HepG2 (cell line): ENCODE measurements around the gene ARFIP1. TPM values are rescaled to one million over a fixed set of nuclear protein-coding genes. Genes with fewer than 3 reads are reported as not detected.
A peak's percentile ranks its signal among the peaks of the same experiment; 100 is the strongest.

Experiments used
- ATAC-seq: fragments of 200-7000 bp; cut with Tn5 transposase; 3 replicates; pipeline ENCODE4 v1.9.1; 2020; ENCODE audit warnings: mild to moderate bottlenecking, moderate library complexity
- BruUV-seq: library from RNA; stranded (reverse); fragments of 400-500 nt; replicated peaks from 2 replicates; lab custom pipeline; 2021; lab: Mats Ljungman, UMichigan
- CTCF ChIA-PET: fragments of 300-600 bp; formaldehyde crosslinking; extraction: SDS; loops from one replicate; lab custom pipeline; 2021; ENCODE audit warnings: low total read pairs, inconsistent platforms, low intra/inter-chr PET ratio; lab: Yijun Ruan, JAX
- POLR2A ChIA-PET: fragments of 350-600 bp; sonication (Branson Sonifier 250); formaldehyde crosslinking; loops from one replicate; lab custom pipeline; 2020; ENCODE audit warnings: antibody characterized with exemption, inconsistent platforms; lab: Yijun Ruan, JAX
- DNase-seq: peaks from one replicate; pipeline ENCODE4 v3.0.0-alpha.2; 2015; ENCODE audit warnings: low spot score
- FAIRE-seq: peaks from 3 replicates; lab custom pipeline; 2011; peaks lifted over from hg19 to GRCh38; lab: Jason Lieb, UNC
- H2AFZ ChIP-seq: one replicate; pipeline ENCODE4 v1.6.1; 2011; ENCODE audit warnings: low read length, inconsistent platforms
- H3K27ac ChIP-seq: fragments of 300-600 bp; 3 replicates; pipeline ENCODE4 v1.8.0; 2011; ENCODE audit warnings: mixed run types, mild to moderate bottlenecking, mixed read lengths, low read length, inconsistent platforms; ENCODE audit not compliant: insufficient read depth; ENCODE audit errors: extremely low read length
- H3K27me3 ChIP-seq, 2 experiments: fragments of 200-600 bp in 1 of 2; 2 replicates in 1 of 2; 3 replicates in 1 of 2; pipeline versions ENCODE4 v1.6.0 to v1.8.0; 2011; ENCODE audit warnings: low read length in 2 of 2, mild to moderate bottlenecking in 2 of 2, moderate library complexity in 2 of 2, inconsistent platforms in 1 of 2; ENCODE audit not compliant: insufficient read depth in 2 of 2, control insufficient read depth in 1 of 2
- H3K36me3 ChIP-seq, 2 experiments: fragments of 200-600 bp in 1 of 2; replicated peaks in 1 of 2; 2 replicates in 1 of 2; 3 replicates in 1 of 2; pipeline versions ENCODE4 v1.5.1 to v1.8.0; 2011; ENCODE audit warnings: low read length in 2 of 2, inconsistent platforms in 1 of 2; ENCODE audit not compliant: insufficient read depth in 2 of 2, control insufficient read depth in 1 of 2
- H3K4me1 ChIP-seq: 2 replicates; pipeline ENCODE4 v1.5.1; 2012; ENCODE audit warnings: low read length, inconsistent platforms; ENCODE audit not compliant: insufficient read depth
- H3K4me2 ChIP-seq: 2 replicates; pipeline ENCODE4 v1.6.0; 2011; ENCODE audit warnings: low read depth, low read length, inconsistent platforms
- H3K4me3 ChIP-seq, 3 experiments: fragments of 200-600 bp in 1 of 3; sonication (generic), shearing (Covaris generic) in 1 of 3; replicated peaks in 1 of 3; 2 replicates each; pipeline ENCODE4 v1.5.1; 2011 to 2016; ENCODE audit warnings: low read length in 3 of 3, inconsistent platforms in 2 of 3, low read depth in 2 of 3, mild to moderate bottlenecking in 2 of 3, control low read depth in 1 of 3, mixed read lengths in 1 of 3; ENCODE audit not compliant: insufficient read depth in 1 of 3
- H3K79me2 ChIP-seq: one replicate; pipeline ENCODE4 v1.6.1; 2011; ENCODE audit warnings: low read length, inconsistent platforms; ENCODE audit not compliant: insufficient read depth
- H3K9ac ChIP-seq: 2 replicates; pipeline ENCODE4 v1.6.0; 2011; ENCODE audit warnings: mild to moderate bottlenecking, low read depth, low read length, inconsistent platforms; ENCODE audit not compliant: insufficient read depth
- H3K9me3 ChIP-seq: 2 replicates; pipeline ENCODE4 v1.5.1; 2012; ENCODE audit warnings: mild to moderate bottlenecking, low read length
- H4K20me1 ChIP-seq: 2 replicates; pipeline ENCODE4 v1.6.0; 2011; ENCODE audit warnings: inconsistent platforms, mild to moderate bottlenecking, low read length, moderate library complexity; ENCODE audit not compliant: insufficient read depth
- MZF1 ChIP-seq: sonication (generic); formaldehyde crosslinking; IDR thresholded peaks from 2 replicates; pipeline ENCODE4 v1.8.1; 2023; ENCODE audit warnings: mild to moderate bottlenecking, missing genetic modification reagents, borderline replicate concordance
- POLR2AphosphoS2 ChIP-seq: IDR thresholded peaks from 2 replicates; pipeline ENCODE4 v1.6.1; 2011; ENCODE audit warnings: low read depth, low read length, improper control_type of control experiment
- ZFP36 ChIP-seq: fragments of 150-350 bp; IDR thresholded peaks from 2 replicates; pipeline ENCODE4 v1.6.1; 2018; ENCODE audit warnings: borderline replicate concordance, low read length, low read depth; ENCODE audit not compliant: partially characterized antibody
- ZFP37 ChIP-seq: sonication (generic); formaldehyde crosslinking; IDR thresholded peaks from 2 replicates; pipeline ENCODE4 v1.4.0; 2020; ENCODE audit warnings: missing genetic modification reagents, borderline replicate concordance
- WGBS: methylation state at CpG from one replicate; pipeline ENCODE4 v1.1.6; 2017; ENCODE audit warnings: low lambda C conversion rate; 5-methylcytosine and 5-hydroxymethylcytosine counted together
- in situ Hi-C: cut with HindIII; loops from 2 replicates; pipeline ENCODE4 v1.10.0; 2017; ENCODE audit warnings: low pct_unique_long_range_greater_than_20kb; ENCODE audit not compliant: extremely low pct_ligation_motif_present
- intact Hi-C: fragments of 100-400 bp; cut with micrococcal nuclease; formaldehyde crosslinking; loops from one replicate; pipeline ENCODE4 v1.10.0; 2022; ENCODE audit not compliant: unreplicated experiment
- polyA plus RNA-seq, 8 experiments: library from polyadenylated mRNA; depleted of rRNA in 3 of 8; stranded (reverse) in 7 of 8; unstranded in 1 of 8; fragments of >200 nt; fragmentation: Illumina TruSeq in 4 of 8; extraction: Trizol in 4 of 8; gene quantifications; 2 replicates each; pipeline versions ENCODE4 v1.2.1 to v1.2.3, GENCODE V29; 2011 to 2016; ENCODE audit warnings: low read depth in 4 of 8, missing spikeins in 1 of 8, mixed read lengths in 1 of 8; ENCODE audit not compliant: insufficient read depth in 1 of 8
- total RNA-seq, 5 experiments: library from RNA; depleted of rRNA; stranded (reverse); fragments of >200 nt; fragmentation: Illumina TruSeq; extraction: Trizol; gene quantifications; 2 replicates each; pipeline ENCODE4 v1.2.3, GENCODE V29; 2016; ENCODE audit warnings: low read depth in 1 of 5
- TF ChIP-seq, protein P1 (sequence below): sonication (generic); formaldehyde crosslinking; IDR thresholded peaks from 2 replicates; pipeline ENCODE4 v1.5.1; 2020; ENCODE audit warnings: mild to moderate bottlenecking, missing genetic modification reagents, borderline replicate concordance

Gene ARFIP1
- total and polyA plus RNA-seq, 2 of the 13 experiments (the other 11 are each of a cell fraction or from before 2014, with no cell fraction given): 9.9 to 27.7 TPM

- Histone ChIP-seq H2AFZ (no peak overlapping the region), H3K79me2 (no peaks in the 10 kb centered on the region), H4K20me1 (no peaks in the 10 kb centered on the region), H3K4me2 (no peak overlapping the region), H3K36me3 (no peaks in the 10 kb centered on the region), H3K27ac (no peak overlapping the region), H3K9ac (no peak overlapping the region), H3K27me3 (no peaks in the 10 kb centered on the region), H3K4me1 (no peaks in the 10 kb centered on the region), H3K4me3 (no peak overlapping the region), H3K9me3 (peaks cover 26% of the 10 kb centered on the region)
- in situ Hi-C loops (no loop called here), intact Hi-C loops (no loop called here)
- DNase-seq: no peak
- ChIA-PET CTCF (no interaction called here), POLR2A (no interaction called here)
- no peak for ATAC-seq
- WGBS: 60% methylated on average over 2 of the region's 2 CpGs
- no TSS peak for BruUV-seq
- TF ChIP-seq ZFP37 (CRISPR knock-in tag): no peak
- TF ChIP-seq, protein P1, sequence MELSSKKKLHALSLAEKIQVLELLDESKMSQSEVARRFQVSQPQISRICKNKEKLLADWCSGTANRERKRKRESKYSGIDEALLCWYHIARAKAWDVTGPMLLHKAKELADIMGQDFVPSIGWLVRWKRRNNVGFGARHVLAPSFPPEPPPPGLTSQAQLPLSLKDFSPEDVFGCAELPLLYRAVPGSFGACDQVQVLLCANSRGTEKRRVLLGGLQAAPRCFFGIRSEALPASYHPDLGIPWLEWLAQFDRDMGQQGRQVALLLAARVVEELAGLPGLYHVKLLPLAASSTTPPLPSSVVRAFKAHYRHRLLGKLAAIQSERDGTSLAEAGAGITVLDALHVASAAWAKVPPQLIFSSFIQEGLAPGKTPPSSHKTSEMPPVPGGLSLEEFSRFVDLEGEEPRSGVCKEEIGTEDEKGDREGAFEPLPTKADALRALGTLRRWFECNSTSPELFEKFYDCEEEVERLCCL (CRISPR knock-in tag): no peak
- TF ChIP-seq MZF1 (CRISPR knock-in tag): no peak
- no peak for FAIRE-seq
These were observed 140.1 kb downstream of the ARFIP1 start for GRCh38 chr4:152919826-152920225.

GRCh38 chr4:152920768-152921167 lies 141.0 kb downstream of the ARFIP1 start:
- Histone ChIP-seq H3K4me2 (no peak overlapping the region), H3K79me2 (no peaks in the 10 kb centered on the region), H3K9ac (no peak overlapping the region), H3K9me3 (peaks cover 26% of the 10 kb centered on the region), H3K27ac (no peak overlapping the region), H4K20me1 (no peaks in the 10 kb centered on the region), H3K4me1 (no peaks in the 10 kb centered on the region), H3K36me3 (no peaks in the 10 kb centered on the region), H2AFZ (no peak overlapping the region), H3K27me3 (no peaks in the 10 kb centered on the region), H3K4me3 (no peak overlapping the region)
- ATAC-seq: no peak
- TF ChIP-seq POLR2AphosphoS2: no peak
- peak; percentile 76 for TF ChIP-seq ZFP36
- in situ Hi-C loops: no loop called here
- no peak for DNase-seq
- intact Hi-C loops: no loop called here
- ChIA-PET POLR2A (no interaction called here), CTCF (no interaction called here)
- WGBS: 7% methylated on average over 1 of the region's 1 CpG
- no TSS peak for BruUV-seq
- no peak for FAIRE-seq
